ENCODE measurements around the gene XRRA1. TPM values are rescaled to one million over a fixed set of nuclear protein-coding genes. Genes with fewer than 3 reads are reported as not detected.
"Not testable (repeated sequence)": the region's sequence is repeated elsewhere in the genome, so short reads cannot be mapped to it uniquely, and the experiment has no call there.

The XRRA1 gene
- total RNA-seq, 1 donor, result 9.8 TPM

- peaks cover 3% of the 10 kb centered on the region for H4K20me1 ChIP-seq (ENCODE audit: insufficient read depth, low read length)
- peaks cover 54% of the 10 kb centered on the region for H3K36me3 ChIP-seq (ENCODE audit: insufficient read depth, low read length)
- H3K27ac ChIP-seq (ENCODE audit: low read depth, low read length), result no peak overlapping the region
- no peak overlapping the region for H3K4me3 ChIP-seq (ENCODE audit: insufficient read depth, low read length)
- H2AFZ ChIP-seq (ENCODE audit: low read length), result no peak overlapping the region
- no peaks in the 10 kb centered on the region for H3K9me3 ChIP-seq (ENCODE audit: low read depth, low read length)
- no peak for DNase-seq (ENCODE audit: insufficient read length, low spot score, missing footprints)
- no peaks in the 10 kb centered on the region for H3K4me1 ChIP-seq (ENCODE audit: insufficient read depth, low read length)
- H3K27me3 ChIP-seq (ENCODE audit: insufficient read depth, low read length), result no peaks in the 10 kb centered on the region
- H3K4me2 ChIP-seq (ENCODE audit: insufficient read depth, low read length), result no peak overlapping the region
- TF ChIP-seq CTCF (IDR thresholded peaks at IDR 0.05; ENCODE audit: extremely low read depth, low read depth, low read length), result no peak
- peaks cover 59% of the 10 kb centered on the region for H3K79me2 ChIP-seq (ENCODE audit: insufficient read depth, low read length)
Measured at GRCh38 chr11:74970852-74971395, 22.0 kb upstream of the XRRA1 start.

- H3K4me2 ChIP-seq (ENCODE audit: insufficient read depth, low read length), result no peak overlapping the region
- H3K27ac ChIP-seq (ENCODE audit: low read depth, low read length), result peak overlapping the region; percentile 32
- no peak overlapping the region for H3K4me3 ChIP-seq (ENCODE audit: insufficient read depth, low read length)
- no peaks in the 10 kb centered on the region for H3K9me3 ChIP-seq (ENCODE audit: low read depth, low read length)
- peaks cover 10% of the 10 kb centered on the region for H4K20me1 ChIP-seq (ENCODE audit: insufficient read depth, low read length)
- no peaks in the 10 kb centered on the region for H3K4me1 ChIP-seq (ENCODE audit: insufficient read depth, low read length)
- peaks cover 77% of the 10 kb centered on the region for H3K79me2 ChIP-seq (ENCODE audit: insufficient read depth, low read length)
- peaks cover 32% of the 10 kb centered on the region for H3K36me3 ChIP-seq (ENCODE audit: insufficient read depth, low read length)
- no peak for TF ChIP-seq CTCF (IDR thresholded peaks at IDR 0.05; ENCODE audit: extremely low read depth, low read depth, low read length)
- no peak overlapping the region for H2AFZ ChIP-seq (ENCODE audit: low read length)
- no peaks in the 10 kb centered on the region for H3K27me3 ChIP-seq (ENCODE audit: insufficient read depth, low read length)
- DNase-seq (ENCODE audit: insufficient read length, low spot score, missing footprints), result no peak
Measured at GRCh38 chr11:74966651-74967050, 17.8 kb upstream of the XRRA1 start.

DNA sequence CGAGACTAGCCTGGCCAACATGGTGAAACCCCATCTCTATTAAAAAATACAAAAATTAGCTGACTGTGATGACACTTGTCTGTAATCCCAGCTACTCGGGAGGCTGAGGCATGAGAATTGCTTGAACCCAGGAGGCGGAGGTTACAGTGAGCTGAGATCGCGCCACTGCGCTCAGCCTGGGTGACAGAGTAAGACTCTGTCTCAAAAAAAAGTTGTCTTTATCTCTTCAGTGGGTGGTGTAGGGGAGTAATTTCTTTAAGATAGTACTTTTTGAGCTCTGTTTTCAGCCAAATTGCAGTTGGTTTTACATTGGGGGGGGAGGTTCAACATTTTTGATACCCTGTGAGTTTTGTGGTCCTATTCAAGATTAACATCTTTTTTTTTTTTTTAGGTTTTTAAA is 11.2 kb upstream of the XRRA1 start:
- peaks cover 97% of the 10 kb centered on the region for H3K79me2 ChIP-seq (ENCODE audit: insufficient read depth, low read length)
- H3K36me3 ChIP-seq (ENCODE audit: insufficient read depth, low read length); H2AFZ ChIP-seq (ENCODE audit: low read length); H3K27ac ChIP-seq (ENCODE audit: low read depth, low read length); H3K4me2 ChIP-seq (ENCODE audit: insufficient read depth, low read length); H3K27me3 ChIP-seq (ENCODE audit: insufficient read depth, low read length); DNase-seq (ENCODE audit: insufficient read length, low spot score, missing footprints); H3K4me3 ChIP-seq (ENCODE audit: insufficient read depth, low read length); H3K9me3 ChIP-seq (ENCODE audit: low read depth, low read length): not testable (repeated sequence)
- peaks cover 15% of the 10 kb centered on the region for H3K4me1 ChIP-seq (ENCODE audit: insufficient read depth, low read length)
- H4K20me1 ChIP-seq (ENCODE audit: insufficient read depth, low read length), result peaks cover 34% of the 10 kb centered on the region

DNA sequence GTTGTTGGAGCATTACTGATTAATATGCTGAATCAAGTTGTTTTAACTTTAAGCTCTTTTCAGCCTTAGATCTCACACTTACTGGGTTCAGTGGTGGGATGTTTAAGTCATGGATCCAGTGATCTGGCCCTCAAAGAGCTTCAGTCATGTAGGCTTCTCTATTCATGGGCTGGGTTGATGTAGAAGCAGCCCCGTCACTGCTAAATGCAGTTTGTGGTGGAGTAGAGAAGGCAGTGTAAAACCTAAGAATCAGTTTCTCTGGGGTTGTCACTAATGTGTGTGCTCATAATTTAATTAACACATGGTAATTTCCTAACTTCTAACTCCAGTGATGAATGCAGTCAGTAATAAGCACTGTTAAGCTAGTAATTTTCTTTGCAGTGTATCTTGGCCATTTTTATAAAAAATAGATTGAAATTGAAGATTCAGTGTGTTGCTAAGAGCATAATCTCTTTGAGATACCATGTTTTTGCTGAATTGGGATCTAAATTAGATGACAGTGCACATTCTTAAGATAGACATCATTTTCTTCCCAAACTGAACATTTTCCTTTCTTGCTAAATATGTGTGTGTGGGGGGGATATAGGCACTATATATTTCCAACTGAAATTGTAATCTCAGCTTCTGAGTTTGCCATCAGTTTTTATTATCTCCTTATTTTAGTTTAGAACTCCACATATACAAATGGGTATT is 9.2 kb upstream of the XRRA1 start:
- Histone ChIP-seq H4K20me1 (ENCODE audit: insufficient read depth, low read length) (peaks cover 49% of the 10 kb centered on the region), H3K27me3 (ENCODE audit: insufficient read depth, low read length) (no peaks in the 10 kb centered on the region), H3K9me3 (ENCODE audit: low read depth, low read length) (no peaks in the 10 kb centered on the region), H3K27ac (ENCODE audit: low read depth, low read length) (peak overlapping the region; percentile 17), H3K36me3 (ENCODE audit: insufficient read depth, low read length) (peaks cover 13% of the 10 kb centered on the region), H3K4me1 (ENCODE audit: insufficient read depth, low read length) (peaks cover 15% of the 10 kb centered on the region), H3K4me2 (ENCODE audit: insufficient read depth, low read length) (no peak overlapping the region), H3K4me3 (ENCODE audit: insufficient read depth, low read length) (no peak overlapping the region), H2AFZ (ENCODE audit: low read length) (no peak overlapping the region), H3K79me2 (ENCODE audit: insufficient read depth, low read length) (peaks cover 98% of the 10 kb centered on the region)
- TF ChIP-seq CTCF (IDR thresholded peaks at IDR 0.05; ENCODE audit: extremely low read depth, low read depth, low read length), result no peak
- DNase-seq (ENCODE audit: insufficient read length, low spot score, missing footprints), result no peak
